MM.1S (cell line): ENCODE results near the gene CDC42EP5.

Source experiments
- DNase-seq: peaks from one replicate; pipeline ENCODE4 v3.0.0-alpha.2; 2015
- H2AFZ ChIP-seq: fragments of 300-600 bp; sonication (generic); 2 replicates; pipeline ENCODE4 v1.6.0; 2016; ENCODE audit warnings: antibody characterized with exemption, low read length
- H3F3A ChIP-seq: fragments of 300-600 bp; sonication (generic); 2 replicates; pipeline ENCODE4 v1.6.1; 2016; ENCODE audit warnings: mild to moderate bottlenecking, antibody characterized with exemption, low read length, moderate library complexity, mixed read lengths; ENCODE audit not compliant: insufficient read depth
- H3K27ac ChIP-seq: fragments of 300-600 bp; sonication (generic); 2 replicates; pipeline ENCODE4 v1.5.1; 2016; ENCODE audit warnings: mild to moderate bottlenecking, low read length
- H3K27me3 ChIP-seq: fragments of 300-600 bp; sonication (generic); replicated peaks from 2 replicates; pipeline ENCODE4 v1.6.0; 2016; ENCODE audit warnings: low read length; ENCODE audit not compliant: insufficient read depth
- H3K36me3 ChIP-seq: fragments of 300-600 bp; sonication (generic); replicated peaks from 2 replicates; pipeline ENCODE4 v1.6.1; 2016; ENCODE audit warnings: mild to moderate bottlenecking, low read length, mixed read lengths; ENCODE audit not compliant: insufficient read depth
- H3K4me1 ChIP-seq: fragments of 300-600 bp; sonication (generic); 2 replicates; pipeline ENCODE4 v1.6.1; 2016; ENCODE audit warnings: low read length, mixed read lengths
- H3K4me2 ChIP-seq: fragments of 300-600 bp; sonication (generic); 2 replicates; pipeline ENCODE4 v1.6.0; 2016; ENCODE audit warnings: low read depth, low read length
- H3K4me3 ChIP-seq: fragments of 300-600 bp; sonication (generic); 2 replicates; pipeline ENCODE4 v1.5.1; 2016; ENCODE audit warnings: low read length, mixed read lengths
- H3K79me2 ChIP-seq: fragments of 300-600 bp; sonication (generic); 2 replicates; pipeline ENCODE4 v1.6.1; 2016; ENCODE audit warnings: mixed run types, low read length, mixed read lengths
- H3K9ac ChIP-seq: fragments of 300-600 bp; sonication (generic); 2 replicates; pipeline ENCODE4 v1.6.1; 2016; ENCODE audit warnings: low read length, mixed read lengths
- H3K9me2 ChIP-seq: fragments of 300-600 bp; sonication (generic); replicated peaks from 2 replicates; pipeline ENCODE4 v1.6.1; 2016; ENCODE audit warnings: mild to moderate bottlenecking, low read length, mixed read lengths; ENCODE audit not compliant: insufficient read depth
- H3K9me3 ChIP-seq: fragments of 300-600 bp; sonication (generic); replicated peaks from 2 replicates; pipeline ENCODE4 v1.6.1; 2016; ENCODE audit warnings: mild to moderate bottlenecking, low read length, mixed read lengths; ENCODE audit not compliant: insufficient read depth
- H4K20me1 ChIP-seq: fragments of 300-600 bp; sonication (generic); 2 replicates; pipeline ENCODE4 v1.6.1; 2016; ENCODE audit warnings: mild to moderate bottlenecking, low read length, moderate library complexity, mixed read lengths; ENCODE audit not compliant: insufficient read depth
- EZH2 ChIP-seq: fragments of 300-600 bp; sonication (generic); optimal IDR thresholded peaks from 2 replicates; pipeline ENCODE3; 2017; ENCODE audit warnings: low read depth, mild to moderate bottlenecking, antibody characterized with exemption, low read length, mixed read lengths
- EZH2phosphoT487 ChIP-seq: fragments of 300-600 bp; sonication (generic); IDR thresholded peaks from 2 replicates; pipeline ENCODE4 v1.6.1; 2018; ENCODE audit warnings: antibody characterized with exemption, low read length
- TF ChIP-seq, protein P1 (sequence below): fragments of 300-600 bp; sonication (generic); IDR thresholded peaks from 2 replicates; pipeline ENCODE4 v1.5.1; 2016; ENCODE audit warnings: antibody characterized with exemption, low read length, mixed read lengths

The CDC42EP5 gene

DNA sequence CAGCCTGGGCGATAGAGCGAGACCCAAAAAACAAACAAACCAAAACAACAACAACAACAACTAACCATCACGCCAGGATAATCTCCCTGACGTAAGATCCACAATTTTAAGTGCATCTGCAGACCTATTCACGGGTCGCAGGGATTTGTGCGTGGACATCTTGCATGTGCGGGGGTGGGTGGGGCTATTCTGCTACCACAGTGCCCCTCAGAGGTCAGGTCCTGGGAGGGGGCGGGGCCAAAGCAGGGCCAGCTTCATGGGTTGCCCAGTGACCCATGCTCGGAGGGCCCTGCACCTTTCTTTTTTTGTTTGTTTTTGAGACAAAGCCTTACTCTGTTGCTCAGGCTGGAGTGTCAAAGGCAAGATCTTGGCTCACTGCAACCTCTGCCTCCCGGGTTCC lies 2.6 kb upstream of the CDC42EP5 start:
- H3K9ac ChIP-seq = no peak overlapping the region
- DNase-seq = no peak
- TF ChIP-seq EZH2phosphoT487 = no peak
- no peak for TF ChIP-seq EZH2
- TF ChIP-seq, protein P1, sequence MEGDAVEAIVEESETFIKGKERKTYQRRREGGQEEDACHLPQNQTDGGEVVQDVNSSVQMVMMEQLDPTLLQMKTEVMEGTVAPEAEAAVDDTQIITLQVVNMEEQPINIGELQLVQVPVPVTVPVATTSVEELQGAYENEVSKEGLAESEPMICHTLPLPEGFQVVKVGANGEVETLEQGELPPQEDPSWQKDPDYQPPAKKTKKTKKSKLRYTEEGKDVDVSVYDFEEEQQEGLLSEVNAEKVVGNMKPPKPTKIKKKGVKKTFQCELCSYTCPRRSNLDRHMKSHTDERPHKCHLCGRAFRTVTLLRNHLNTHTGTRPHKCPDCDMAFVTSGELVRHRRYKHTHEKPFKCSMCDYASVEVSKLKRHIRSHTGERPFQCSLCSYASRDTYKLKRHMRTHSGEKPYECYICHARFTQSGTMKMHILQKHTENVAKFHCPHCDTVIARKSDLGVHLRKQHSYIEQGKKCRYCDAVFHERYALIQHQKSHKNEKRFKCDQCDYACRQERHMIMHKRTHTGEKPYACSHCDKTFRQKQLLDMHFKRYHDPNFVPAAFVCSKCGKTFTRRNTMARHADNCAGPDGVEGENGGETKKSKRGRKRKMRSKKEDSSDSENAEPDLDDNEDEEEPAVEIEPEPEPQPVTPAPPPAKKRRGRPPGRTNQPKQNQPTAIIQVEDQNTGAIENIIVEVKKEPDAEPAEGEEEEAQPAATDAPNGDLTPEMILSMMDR = no peak

GRCh38 chr19:54473892-54474372 lies 836 bp upstream of the CDC42EP5 start:
- DNase-seq = no peak
- no peak overlapping the region for H2AFZ ChIP-seq
- no peaks in the 10 kb centered on the region for H3F3A ChIP-seq
- H3K9ac ChIP-seq = no peak overlapping the region
- peaks cover 82% of the 10 kb centered on the region for H3K27me3 ChIP-seq
- TF ChIP-seq EZH2 = no peak
- TF ChIP-seq, protein P1 = no peak
- TF ChIP-seq EZH2phosphoT487 = no peak
- no peaks in the 10 kb centered on the region for H3K36me3 ChIP-seq
- no peak overlapping the region for H3K27ac ChIP-seq
- H3K4me1 ChIP-seq = no peaks in the 10 kb centered on the region
- no peaks in the 10 kb centered on the region for H3K79me2 ChIP-seq
- H4K20me1 ChIP-seq = no peaks in the 10 kb centered on the region
- H3K9me3 ChIP-seq = no peaks in the 10 kb centered on the region
- no peaks in the 10 kb centered on the region for H3K9me2 ChIP-seq
- H3K4me3 ChIP-seq = no peak overlapping the region
- H3K4me2 ChIP-seq = no peak overlapping the region

More for the DNA sequence above, 2.6 kb upstream of the CDC42EP5 start:
- Histone ChIP-seq H3K4me3 (no peak overlapping the region), H3K27me3 (peaks cover 82% of the 10 kb centered on the region), H3K9me3 (no peaks in the 10 kb centered on the region), H3K4me2 (no peak overlapping the region), H2AFZ (no peak overlapping the region), H3K9me2 (no peaks in the 10 kb centered on the region), H3K36me3 (no peaks in the 10 kb centered on the region), H3K79me2 (no peaks in the 10 kb centered on the region), H3F3A (no peaks in the 10 kb centered on the region), H4K20me1 (no peaks in the 10 kb centered on the region), H3K27ac (no peak overlapping the region), H3K4me1 (no peaks in the 10 kb centered on the region)

GRCh38 chr19:54470991-54471782 lies 1.9 kb downstream of the CDC42EP5 start:
- Histone ChIP-seq H3K9ac (no peak overlapping the region), H3K27ac (no peak overlapping the region), H3K36me3 (no peaks in the 10 kb centered on the region), H2AFZ (no peak overlapping the region), H3K4me1 (no peaks in the 10 kb centered on the region), H3K9me3 (no peaks in the 10 kb centered on the region), H3F3A (no peaks in the 10 kb centered on the region), H3K4me3 (no peak overlapping the region), H3K79me2 (no peaks in the 10 kb centered on the region), H3K4me2 (no peak overlapping the region), H4K20me1 (no peaks in the 10 kb centered on the region), H3K27me3 (peaks cover 82% of the 10 kb centered on the region), H3K9me2 (no peaks in the 10 kb centered on the region)
- DNase-seq = no peak
- TF ChIP-seq EZH2 = peak; percentile 87
- peak; percentile 78; the same call in 1 of the 2 replicates for TF ChIP-seq EZH2phosphoT487
- TF ChIP-seq, protein P1 = no peak
